Left colon (tissue), 2 donors: Measurements from ENCODE around the gene ENKD1. TPM values are rescaled to one million over a fixed set of nuclear protein-coding genes. Genes with fewer than 3 reads are reported as not detected.
"Not testable (repeated sequence)": the region's sequence is repeated elsewhere in the genome, so short reads cannot be mapped to it uniquely, and the experiment has no call there.

ENCODE experiments used
- ATAC-seq: fragments of 200-7000 bp; cut with Tn5 transposase; one replicate; pipeline ENCODE4 v1.9.1; 2020; ENCODE audit warnings: mild to moderate bottlenecking, moderate library complexity
- DNase-seq, 2 donors: peaks; one replicate each; pipeline ENCODE4 v3.0.0-alpha.2; 2020
- intact Hi-C, 2 donors: fragments of 100-400 bp; cut with DNase I in 1 of 2; cut with micrococcal nuclease in 1 of 2; formaldehyde crosslinking; loops; one replicate each; pipeline versions ENCODE4 v1.11.2 to v1.14.0; 2022; cut with DNase I, micrococcal nuclease
- long read RNA-seq: library from polyadenylated mRNA; unstranded; transcript quantifications from one replicate; pipeline ENCODE4 v2.0.0, GENCODE V29; 2021
- total RNA-seq, 2 donors: library from RNA; stranded (reverse); fragmentation: NEBNext Ultra II Directional; extraction: Animal tissue kit (Norgen Biotek cat#: 25700); gene quantifications; one replicate each; pipeline ENCODE4 v1.2.1, GENCODE V29; 2021
- donor health status: DM: no; HTN: no; CAD: no.
- donor health status: DM: yes; HTN: yes; CAD: no.

Gene ENKD1
- 1 to 10 TPM; 7.4 to 9.0 TPM for total RNA-seq
- long read RNA-seq, partial matches to known transcripts: 0 of 5 reads
- long read RNA-seq, other reads (novel, unspliced or antisense): 1 of 5 reads

- ATAC-seq (peak; percentile 71), DNase-seq (peak; percentile 84 to 88)
- intact Hi-C loops: loop anchor here in 1 of 2 donors (5.0 kb wide), 1 partner anchor 145 kb away; no protein-coding TSS in a partner anchor
Observed at GRCh38 chr16:67666559-67667452, at the start of gene ENKD1, which contains the start of gene C16orf86. Gene ENKD1, minus strand, starts transcription at chr16:67666750. Its CDS starts 308 bp downstream, at chr16:67666442. Gene C16orf86, plus strand, starts transcription at chr16:67666814. Its CDS starts 157 bp downstream, at chr16:67666971.

- DNase-seq (no peak), ATAC-seq (peak; percentile 50)
- intact Hi-C loops: no loop called here
Observed at GRCh38 chr16:67716097-67716496, 49.5 kb upstream of the ENKD1 start.

GRCh38 chr16:67714522-67714921, 48.0 kb upstream of the ENKD1 start:
- no peak for DNase-seq
- ATAC-seq: no peak
- intact Hi-C loops: no loop called here

- ATAC-seq (peak; percentile 74), DNase-seq (no peak)
- intact Hi-C loops: no loop called here
Observed at GRCh38 chr16:67713647-67714273, 47.2 kb upstream of the ENKD1 start.

- DNase-seq (no peak), ATAC-seq (no peak)
- intact Hi-C loops: no loop called here
Observed at GRCh38 chr16:67710607-67711006, 44.1 kb upstream of the ENKD1 start.

- intact Hi-C loops: no loop called here
- DNase-seq (no peak), ATAC-seq (no peak)
Observed at GRCh38 chr16:67709050-67709449, 42.5 kb upstream of the ENKD1 start.

GRCh38 chr16:67708368-67708771, 41.8 kb upstream of the ENKD1 start:
- intact Hi-C loops: no loop called here
- DNase-seq (no peak), ATAC-seq (no peak)

GRCh38 chr16:67707790-67708189, 41.2 kb upstream of the ENKD1 start:
- DNase-seq (no peak), ATAC-seq (no peak)
- intact Hi-C loops: no loop called here

- no peak for DNase-seq
- intact Hi-C loops: no loop called here
- no peak for ATAC-seq
Observed at GRCh38 chr16:67707210-67707609, 40.7 kb upstream of the ENKD1 start.

- no peak for DNase-seq
- intact Hi-C loops: no loop called here
- ATAC-seq: no peak
Observed at GRCh38 chr16:67704110-67704509, 37.6 kb upstream of the ENKD1 start.

- DNase-seq (no peak), ATAC-seq (no peak)
- intact Hi-C loops: no loop called here
Observed at GRCh38 chr16:67703626-67704025, 37.1 kb upstream of the ENKD1 start.

- intact Hi-C loops: no loop called here
- ATAC-seq: no peak
Observed at GRCh38 chr16:67702130-67702529, 35.6 kb upstream of the ENKD1 start.

GRCh38 chr16:67701420-67701819, 34.9 kb upstream of the ENKD1 start:
- no peak for ATAC-seq
- intact Hi-C loops: no loop called here
- DNase-seq: no peak

More at GRCh38 chr16:67702130-67702529, 35.6 kb upstream of the ENKD1 start:
- DNase-seq: no peak

GRCh38 chr16:67699265-67699664, 32.7 kb upstream of the ENKD1 start:
- intact Hi-C loops: no loop called here
- ATAC-seq (no peak), DNase-seq (no peak)

GRCh38 chr16:67697422-67698185, 31.1 kb upstream of the ENKD1 start:
- DNase-seq (no peak), ATAC-seq (peak; percentile 97)
- intact Hi-C loops: no loop called here

- ATAC-seq (no peak), DNase-seq (no peak)
- intact Hi-C loops: no loop called here
Observed at GRCh38 chr16:67694611-67695010, 28.1 kb upstream of the ENKD1 start.

GRCh38 chr16:67693517-67694285, 27.2 kb upstream of the ENKD1 start:
- DNase-seq, ATAC-seq, intact Hi-C loops: not testable (repeated sequence)

- intact Hi-C loops: no loop called here
- DNase-seq (no peak), ATAC-seq (no peak)
Observed at GRCh38 chr16:67685388-67686112, 19.0 kb upstream of the ENKD1 start.
